GM10266 (cell line): ENCODE data around the gene PITPNC1.
A peak's percentile ranks its signal among the peaks of the same experiment; 100 is the strongest.
"Not testable (repeated sequence)": the region's sequence is repeated elsewhere in the genome, so short reads cannot be mapped to it uniquely, and the experiment has no call there.

ENCODE experiments used
- DNase-seq: peaks from one replicate; pipeline ENCODE4 v3.0.0; 2012; ENCODE audit errors: extremely low spot score
- CTCF ChIP-seq: IDR thresholded peaks from 2 replicates; pipeline ENCODE4 v1.5.1; 2012; ENCODE audit warnings: mild to moderate bottlenecking, low read depth; ENCODE audit not compliant: control insufficient read depth, insufficient read depth; ENCODE audit errors: missing control alignments

PITPNC1 gene

GRCh38 chr17:67470163-67470562 is 93.1 kb downstream of the PITPNC1 start:
- DNase-seq: no peak
- TF ChIP-seq CTCF: no peak

- no peak for TF ChIP-seq CTCF
- no peak for DNase-seq
Observed at GRCh38 chr17:67471118-67471517, 94.0 kb downstream of the PITPNC1 start.

DNA sequence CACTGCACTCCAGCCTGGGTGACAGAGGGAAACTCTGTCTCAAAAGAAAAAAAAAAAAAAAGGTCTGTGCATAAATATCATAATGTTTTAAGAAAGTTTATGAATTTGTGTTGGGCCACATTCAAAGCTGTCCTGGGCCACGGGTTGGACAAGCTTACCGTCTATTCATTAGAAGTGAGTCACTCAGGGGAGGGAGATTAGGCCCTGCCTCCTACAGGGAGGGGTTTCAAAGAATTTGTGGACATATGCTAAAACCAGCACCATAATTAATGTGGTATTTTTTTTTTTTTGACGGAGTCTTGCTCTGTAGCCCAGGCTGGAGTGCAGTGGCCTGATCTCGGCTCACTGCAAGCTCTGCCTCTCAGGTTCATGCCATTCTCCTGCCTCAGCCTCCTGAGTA is 95.5 kb downstream of the PITPNC1 start:
- DNase-seq: not testable (repeated sequence)

DNA sequence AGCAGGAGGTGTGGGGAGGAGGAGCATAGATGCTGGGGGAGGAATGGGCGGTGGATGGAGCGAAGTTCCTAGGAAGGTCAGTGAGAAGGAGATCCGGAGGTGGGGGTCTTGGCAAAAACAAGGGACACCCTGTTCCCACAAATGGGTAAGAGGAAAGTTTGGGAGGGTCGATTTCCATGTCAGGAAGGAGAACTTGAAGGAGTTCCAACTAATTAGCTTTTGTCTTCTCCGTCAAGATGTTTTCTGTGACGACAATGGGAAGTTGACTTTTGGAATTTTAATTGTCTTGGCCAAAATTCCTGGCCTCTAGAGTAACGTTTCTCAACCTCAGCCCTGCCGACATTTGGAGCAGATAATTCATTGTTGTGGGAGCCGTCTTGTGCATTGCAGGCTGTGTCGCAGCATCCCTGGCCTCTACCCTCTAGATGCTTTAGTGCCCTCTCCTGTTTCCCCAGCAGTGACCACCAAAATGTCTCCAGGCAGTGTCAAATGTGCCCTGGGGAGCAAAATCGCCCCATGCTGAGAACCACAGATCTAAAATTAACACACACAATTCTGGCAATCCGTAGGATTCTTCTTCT is 97.1 kb downstream of the PITPNC1 start:
- no peak for TF ChIP-seq CTCF
- DNase-seq: no peak

- peak; percentile 79 for DNase-seq
- peak; percentile 94 for TF ChIP-seq CTCF
Observed at GRCh38 chr17:67475161-67475937, 98.3 kb downstream of the PITPNC1 start.

DNA sequence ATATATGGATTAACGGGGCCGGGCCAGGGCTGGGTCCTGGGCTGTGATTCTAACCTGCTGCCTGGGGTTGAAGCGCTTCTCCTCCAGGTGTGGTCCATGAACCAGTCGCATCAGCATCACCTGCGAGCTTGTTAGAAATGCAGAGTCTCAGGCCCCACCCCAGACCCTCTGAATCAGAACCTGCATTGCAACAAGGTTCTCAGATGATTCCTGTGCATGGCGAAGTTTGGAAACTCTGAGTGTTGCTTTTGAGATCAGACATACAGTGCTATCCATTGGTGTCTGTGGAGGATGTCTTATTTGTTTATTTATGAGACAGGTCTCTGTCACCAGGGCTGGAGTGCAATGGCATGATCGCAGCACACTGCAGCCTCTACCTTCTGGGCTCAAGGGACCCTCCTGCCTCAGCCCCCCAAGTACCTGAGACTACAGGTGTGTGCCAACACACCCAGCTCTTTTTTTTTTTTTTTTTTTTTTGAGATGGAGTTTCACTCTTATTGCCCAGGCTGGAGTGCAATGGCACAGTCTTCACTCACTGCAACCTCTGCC is 99.8 kb downstream of the PITPNC1 start:
- TF ChIP-seq CTCF: no peak
- DNase-seq: no peak

- TF ChIP-seq CTCF: no peak
- DNase-seq: no peak
Observed at GRCh38 chr17:67477687-67478086, 100.6 kb downstream of the PITPNC1 start.
